GM21381 (cell line): ENCODE results near the gene TAX1BP1.

Experiments
- ATAC-seq: cut with Tn5 transposase; IDR thresholded peaks from one replicate; pipeline ENCODE4 v1.9.1; 2021; ENCODE audit warnings: mild to moderate bottlenecking, moderate library complexity; ENCODE audit not compliant: unreplicated experiment

TAX1BP1 gene

GRCh38 chr7:27777662-27778061, 37.7 kb downstream of the TAX1BP1 start:
- ATAC-seq = no peak

GRCh38 chr7:27779873-27780272, 39.9 kb downstream of the TAX1BP1 start:
- ATAC-seq = no peak

DNA sequence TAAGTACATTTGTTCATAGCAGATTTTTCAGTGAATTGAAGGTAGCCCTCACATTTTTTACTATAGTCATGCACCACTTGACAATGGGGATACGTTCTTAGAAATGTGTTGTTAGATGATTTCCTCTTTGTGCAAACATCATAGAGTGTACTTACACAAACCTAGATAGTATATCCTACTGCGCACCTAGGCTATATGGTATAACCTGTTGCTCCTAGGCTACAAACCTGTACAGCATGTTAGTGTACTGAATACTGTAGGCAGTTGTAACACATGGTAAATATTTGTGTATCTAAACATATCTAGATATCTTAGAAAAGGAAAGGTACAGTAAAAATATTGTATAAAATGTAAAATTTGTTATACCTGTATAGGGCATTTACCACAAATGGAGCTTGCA, 41.2 kb downstream of the TAX1BP1 start:
- no peak for ATAC-seq

GRCh38 chr7:27782849-27783248, 42.9 kb downstream of the TAX1BP1 start:
- no peak for ATAC-seq

DNA sequence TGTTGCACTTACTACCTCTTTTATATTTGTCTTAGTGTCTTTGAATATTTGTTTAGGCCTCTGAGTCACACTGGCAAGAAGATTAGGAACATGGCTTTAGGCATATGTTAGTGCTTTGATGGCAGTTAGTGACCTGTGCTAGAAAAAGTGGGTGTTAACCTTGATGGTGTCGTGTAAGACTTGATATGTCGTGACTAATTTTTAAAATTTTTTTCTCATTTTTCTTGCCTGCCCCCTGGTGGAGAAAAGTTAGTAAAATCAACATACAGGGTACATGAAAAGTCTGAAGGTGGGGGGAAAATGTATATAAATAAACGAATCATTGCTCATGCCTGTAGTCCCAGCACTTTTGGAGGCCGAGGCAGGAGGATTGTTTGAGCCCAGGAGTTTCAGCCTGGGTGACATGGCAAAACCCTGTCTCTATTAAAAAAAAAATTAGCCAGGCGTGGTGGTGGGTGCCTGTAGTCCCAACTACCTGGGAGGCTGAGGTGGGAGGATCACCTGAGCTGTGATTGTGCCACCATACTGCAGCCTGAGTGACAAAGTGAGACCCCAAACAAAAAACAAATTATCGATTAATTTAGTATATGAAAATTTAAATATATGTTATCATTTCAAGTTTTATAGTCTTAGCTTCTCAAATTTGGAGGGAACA, 44.6 kb downstream of the TAX1BP1 start:
- no peak for ATAC-seq

DNA sequence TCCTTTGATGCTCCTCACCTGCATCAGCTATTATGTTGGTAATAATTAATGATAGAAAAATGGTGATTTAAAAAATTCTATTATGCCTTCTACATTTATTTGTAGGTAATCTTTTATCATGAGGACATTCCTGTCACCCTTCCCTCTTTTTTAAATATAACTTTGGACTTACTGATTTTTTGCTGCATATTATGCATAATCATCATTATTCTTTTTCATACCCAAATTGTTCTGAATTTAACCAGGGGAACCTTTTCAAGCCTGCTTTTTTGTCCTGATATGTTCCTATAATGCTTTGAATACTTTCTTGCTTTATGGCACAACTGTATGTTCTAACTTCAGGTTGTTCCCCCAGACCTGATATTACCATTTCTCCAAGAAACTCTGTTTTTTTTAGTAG, 48.5 kb downstream of the TAX1BP1 start:
- no peak for ATAC-seq

- ATAC-seq = no peak
These were observed 53.8 kb downstream of the TAX1BP1 start for GRCh38 chr7:27793780-27794179.

- ATAC-seq = no peak
These were observed 56.0 kb downstream of the TAX1BP1 start for GRCh38 chr7:27795977-27796376.

DNA sequence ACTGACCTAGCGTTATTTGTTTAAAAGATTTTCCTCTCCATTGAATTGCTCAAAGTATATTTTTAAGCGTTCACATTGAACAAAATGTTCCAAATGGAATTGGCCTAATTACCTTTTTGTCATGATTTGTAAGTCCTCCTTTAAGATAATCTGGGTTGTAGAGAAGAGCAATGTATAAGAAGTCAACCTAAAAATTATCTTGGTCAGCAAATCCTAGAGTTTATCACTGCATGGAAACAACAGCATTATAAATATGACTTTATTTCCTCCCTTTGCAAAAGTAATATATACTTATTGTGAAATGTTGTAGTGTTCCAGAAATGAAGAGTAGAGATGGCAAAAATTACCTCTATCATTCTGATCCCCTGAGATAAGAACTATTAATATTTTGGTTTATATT, 59.2 kb downstream of the TAX1BP1 start:
- ATAC-seq = no peak

- ATAC-seq = no peak
These were observed 63.0 kb downstream of the TAX1BP1 start for GRCh38 chr7:27802999-27803398.

DNA sequence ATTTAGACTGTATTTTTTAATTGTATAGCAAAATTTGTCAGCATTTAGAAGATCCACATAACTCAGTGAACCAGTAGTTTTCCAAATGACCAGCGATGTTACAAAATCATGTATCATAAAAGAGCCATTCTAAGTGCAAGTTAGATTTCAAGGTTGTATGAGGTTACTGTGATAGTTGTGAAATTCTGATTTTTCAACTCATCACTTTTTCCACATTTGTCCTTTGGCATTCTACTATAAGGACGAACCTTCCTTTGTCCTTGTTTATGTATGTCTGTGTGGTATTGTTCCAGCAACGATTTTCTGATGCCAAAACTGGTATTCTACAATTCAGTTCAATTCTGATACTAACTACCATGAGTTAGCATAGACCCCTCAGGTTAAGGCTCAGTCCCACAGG, 64.2 kb downstream of the TAX1BP1 start:
- no peak for ATAC-seq

- ATAC-seq = no peak
These were observed 68.7 kb downstream of the TAX1BP1 start for GRCh38 chr7:27808626-27809025.

- ATAC-seq = no peak
These were observed 70.2 kb downstream of the TAX1BP1 start for GRCh38 chr7:27810186-27810585.

DNA sequence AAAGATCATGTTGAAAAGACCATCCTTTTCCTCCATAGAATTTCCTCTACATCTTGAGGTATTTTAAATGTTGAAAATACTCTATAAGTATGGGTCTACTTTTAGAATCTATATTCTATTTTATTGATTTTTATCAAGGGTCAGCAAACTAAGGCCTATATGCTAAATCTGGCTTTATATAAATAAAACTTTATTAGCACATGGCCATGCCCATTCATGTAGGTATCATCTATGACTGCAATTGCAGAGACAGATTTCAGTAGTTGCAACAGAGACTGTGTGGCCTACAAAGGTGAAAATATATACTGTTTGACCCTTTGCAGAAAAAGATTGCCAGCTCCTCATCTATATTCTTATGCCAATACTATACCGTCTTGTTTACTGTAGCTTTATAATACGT, 72.7 kb downstream of the TAX1BP1 start:
- no peak for ATAC-seq

- no peak for ATAC-seq
These were observed 82.3 kb downstream of the TAX1BP1 start for GRCh38 chr7:27822245-27822644.

GRCh38 chr7:27825891-27826290, 85.9 kb downstream of the TAX1BP1 start:
- no peak for ATAC-seq

GRCh38 chr7:27826357-27826756, 86.4 kb downstream of the TAX1BP1 start:
- no peak for ATAC-seq

DNA sequence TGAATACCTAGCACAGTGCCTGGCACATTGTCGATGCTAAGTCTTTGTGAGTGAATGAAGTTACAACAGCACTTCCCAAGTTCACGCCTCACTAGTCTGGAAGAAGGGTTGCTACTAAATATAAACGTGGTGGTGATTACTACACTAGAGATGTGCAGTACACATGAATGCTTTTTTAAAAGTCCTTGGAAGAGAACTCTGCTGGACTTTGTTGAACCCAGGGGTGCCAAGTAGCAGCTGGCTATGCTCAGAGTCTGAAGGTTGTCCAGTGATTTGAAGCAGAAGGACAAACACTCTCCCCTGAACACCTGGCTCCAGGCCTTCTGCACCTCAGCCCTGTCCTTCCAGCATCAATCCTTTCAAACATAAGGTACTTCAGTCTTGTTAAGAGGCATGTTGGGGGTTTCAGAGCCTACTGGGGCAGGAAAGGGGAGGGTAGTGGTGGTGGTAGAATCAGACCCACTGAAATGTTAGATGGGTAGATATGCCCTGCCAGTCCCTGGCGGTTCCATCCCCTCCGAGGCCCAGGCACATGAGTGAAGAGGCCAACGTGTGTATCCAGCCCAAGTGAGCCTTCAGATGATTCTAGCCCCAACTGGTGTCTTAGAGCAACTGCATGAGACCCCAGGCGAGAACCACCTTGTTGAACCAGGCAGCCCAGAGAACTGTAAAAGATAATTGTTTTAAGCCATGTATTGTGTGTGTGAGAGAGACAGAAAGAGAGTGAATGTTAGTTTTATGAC, 94.4 kb downstream of the TAX1BP1 start:
- no peak for ATAC-seq

GRCh38 chr7:27835376-27835775, 95.4 kb downstream of the TAX1BP1 start:
- ATAC-seq = no peak

- ATAC-seq = no peak
These were observed 96.6 kb downstream of the TAX1BP1 start for GRCh38 chr7:27836536-27836935.

GRCh38 chr7:27839099-27839498, 99.1 kb downstream of the TAX1BP1 start:
- ATAC-seq = no peak

GRCh38 chr7:27840313-27840712, 100.4 kb downstream of the TAX1BP1 start:
- ATAC-seq = no peak
